ENCODE measurements around the gene NDFIP2.

DNA sequence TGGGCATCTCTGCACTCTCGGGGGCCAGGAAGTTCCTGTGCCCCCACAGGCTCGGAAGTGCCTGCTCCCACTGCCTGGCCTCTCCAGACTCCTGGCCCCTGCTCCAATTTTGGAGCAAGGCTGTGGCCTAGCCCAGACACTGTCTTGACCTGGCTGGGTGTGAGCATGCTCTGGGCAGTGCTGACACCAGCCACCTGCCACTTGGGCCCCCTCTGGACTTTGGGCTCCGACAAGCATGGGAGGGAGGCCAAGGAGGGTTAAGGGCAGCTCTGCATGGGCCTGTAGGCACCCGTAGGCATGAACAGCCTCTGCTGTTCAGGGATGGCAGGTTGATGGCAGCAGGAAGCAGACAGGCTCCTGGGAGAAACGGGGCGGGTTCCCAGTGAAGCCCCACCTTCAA, 48.9 kb upstream of the NDFIP2 start:
- TF ChIP-seq, protein P1, sequence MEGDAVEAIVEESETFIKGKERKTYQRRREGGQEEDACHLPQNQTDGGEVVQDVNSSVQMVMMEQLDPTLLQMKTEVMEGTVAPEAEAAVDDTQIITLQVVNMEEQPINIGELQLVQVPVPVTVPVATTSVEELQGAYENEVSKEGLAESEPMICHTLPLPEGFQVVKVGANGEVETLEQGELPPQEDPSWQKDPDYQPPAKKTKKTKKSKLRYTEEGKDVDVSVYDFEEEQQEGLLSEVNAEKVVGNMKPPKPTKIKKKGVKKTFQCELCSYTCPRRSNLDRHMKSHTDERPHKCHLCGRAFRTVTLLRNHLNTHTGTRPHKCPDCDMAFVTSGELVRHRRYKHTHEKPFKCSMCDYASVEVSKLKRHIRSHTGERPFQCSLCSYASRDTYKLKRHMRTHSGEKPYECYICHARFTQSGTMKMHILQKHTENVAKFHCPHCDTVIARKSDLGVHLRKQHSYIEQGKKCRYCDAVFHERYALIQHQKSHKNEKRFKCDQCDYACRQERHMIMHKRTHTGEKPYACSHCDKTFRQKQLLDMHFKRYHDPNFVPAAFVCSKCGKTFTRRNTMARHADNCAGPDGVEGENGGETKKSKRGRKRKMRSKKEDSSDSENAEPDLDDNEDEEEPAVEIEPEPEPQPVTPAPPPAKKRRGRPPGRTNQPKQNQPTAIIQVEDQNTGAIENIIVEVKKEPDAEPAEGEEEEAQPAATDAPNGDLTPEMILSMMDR (IDR thresholded peaks at IDR 0.05) = no peak
- TF ChIP-seq POLR2A (IDR thresholded peaks at IDR 0.05) = no peak
